ENCODE measurements around the gene MMD.

- TF ChIP-seq GATA2 (IDR thresholded peaks at IDR 0.05; ENCODE audit: low read depth, low read length) (no peak), GATA3 (IDR thresholded peaks at IDR 0.05; ENCODE audit: low read depth, low read length) (no peak)
Measured at GRCh38 chr17:55342800-55343585, 78.6 kb downstream of the MMD start.
